Activated naive CD8-positive, alpha-beta T cell treated with anti-CD3 and anti-CD28 coated beads, Interleukin-2, amount 50 U/mL, for 16 hours (primary cell): Measurements from ENCODE around the gene JMJD8.
A peak's percentile ranks its signal among the peaks of the same experiment; 100 is the strongest.

ENCODE experiments used
- DNase-seq: peaks from one replicate; pipeline ENCODE4 v3.0.0-alpha.2; 2020; ENCODE audit warnings: low read depth, low spot score

JMJD8 gene

DNA sequence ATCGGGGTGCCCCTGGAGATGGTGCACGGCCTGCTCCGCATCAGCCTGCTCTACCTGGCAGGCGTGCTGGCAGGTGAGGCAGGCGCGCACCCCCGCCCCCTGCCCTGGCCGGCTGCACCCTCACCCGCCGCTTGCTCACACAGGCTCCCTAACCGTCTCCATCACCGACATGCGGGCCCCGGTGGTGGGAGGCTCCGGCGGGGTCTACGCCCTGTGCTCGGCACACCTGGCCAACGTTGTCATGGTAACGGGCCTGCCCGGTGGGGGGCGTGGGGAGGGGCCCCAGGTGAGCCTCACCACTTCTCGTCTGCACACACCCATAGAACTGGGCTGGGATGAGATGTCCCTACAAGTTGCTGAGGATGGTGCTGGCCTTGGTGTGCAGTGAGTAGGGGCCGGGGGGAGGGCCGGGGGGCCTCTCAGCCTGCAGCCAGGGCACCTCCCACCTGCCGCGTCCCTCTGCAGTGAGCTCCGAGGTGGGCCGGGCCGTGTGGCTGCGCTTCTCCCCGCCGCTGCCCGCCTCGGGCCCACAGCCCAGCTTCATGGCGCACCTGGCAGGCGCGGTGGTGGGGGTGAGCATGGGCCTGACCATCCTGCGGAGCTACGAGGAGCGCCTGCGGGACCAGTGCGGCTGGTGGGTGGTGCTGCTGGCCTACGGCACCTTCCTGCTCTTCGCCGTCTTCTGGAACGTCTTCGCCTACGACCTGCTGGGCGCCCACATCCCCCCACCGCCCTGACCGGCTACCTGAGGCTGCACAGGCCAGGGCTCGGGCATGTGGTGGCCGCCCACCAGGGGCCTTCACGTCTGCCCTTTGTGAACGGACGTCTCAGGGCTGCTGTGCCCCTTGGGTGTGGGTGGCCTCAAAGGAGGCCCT is 6.6 kb downstream of the JMJD8 start:
- DNase-seq, result no peak

GRCh38 chr16:676913-677312 is 7.2 kb downstream of the JMJD8 start:
- no peak for DNase-seq

GRCh38 chr16:676565-676902 is 7.6 kb downstream of the JMJD8 start:
- no peak for DNase-seq

GRCh38 chr16:675884-676564 is 8.1 kb downstream of the JMJD8 start:
- no peak for DNase-seq

- no peak for DNase-seq
These were observed 8.9 kb downstream of the JMJD8 start, which contains the start of gene RHBDL1 for GRCh38 chr16:674968-675883. Gene RHBDL1 (plus strand): TSS chr16:675671. CDS start chr16:675791, 120 bp downstream.

GRCh38 chr16:674214-674881 is 9.8 kb downstream of the JMJD8 start:
- no peak for DNase-seq

- DNase-seq, result no peak
These were observed 10.6 kb downstream of the JMJD8 start for GRCh38 chr16:673399-673991.

GRCh38 chr16:672851-673250 is 11.3 kb downstream of the JMJD8 start:
- no peak for DNase-seq

DNA sequence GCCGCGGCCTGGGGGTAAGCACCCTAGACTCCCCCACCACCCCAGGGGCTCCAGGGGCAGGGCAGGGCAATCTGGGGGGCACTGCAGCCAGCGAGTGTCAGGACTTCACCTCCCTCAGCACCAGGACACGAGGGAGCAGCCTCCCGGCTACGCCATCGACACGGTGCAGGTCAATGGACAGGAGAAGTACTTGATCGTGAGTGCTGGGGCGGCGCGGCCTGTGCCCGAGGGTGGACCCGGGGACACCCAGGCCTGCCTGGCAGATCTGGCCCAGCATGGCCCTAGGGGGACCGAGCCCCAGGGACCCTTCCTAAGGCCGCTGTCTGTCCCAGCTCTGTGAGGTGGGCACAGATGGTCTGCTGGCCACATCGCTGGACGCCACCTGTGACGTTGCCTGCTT is 11.8 kb downstream of the JMJD8 start:
- DNase-seq, result no peak

DNA sequence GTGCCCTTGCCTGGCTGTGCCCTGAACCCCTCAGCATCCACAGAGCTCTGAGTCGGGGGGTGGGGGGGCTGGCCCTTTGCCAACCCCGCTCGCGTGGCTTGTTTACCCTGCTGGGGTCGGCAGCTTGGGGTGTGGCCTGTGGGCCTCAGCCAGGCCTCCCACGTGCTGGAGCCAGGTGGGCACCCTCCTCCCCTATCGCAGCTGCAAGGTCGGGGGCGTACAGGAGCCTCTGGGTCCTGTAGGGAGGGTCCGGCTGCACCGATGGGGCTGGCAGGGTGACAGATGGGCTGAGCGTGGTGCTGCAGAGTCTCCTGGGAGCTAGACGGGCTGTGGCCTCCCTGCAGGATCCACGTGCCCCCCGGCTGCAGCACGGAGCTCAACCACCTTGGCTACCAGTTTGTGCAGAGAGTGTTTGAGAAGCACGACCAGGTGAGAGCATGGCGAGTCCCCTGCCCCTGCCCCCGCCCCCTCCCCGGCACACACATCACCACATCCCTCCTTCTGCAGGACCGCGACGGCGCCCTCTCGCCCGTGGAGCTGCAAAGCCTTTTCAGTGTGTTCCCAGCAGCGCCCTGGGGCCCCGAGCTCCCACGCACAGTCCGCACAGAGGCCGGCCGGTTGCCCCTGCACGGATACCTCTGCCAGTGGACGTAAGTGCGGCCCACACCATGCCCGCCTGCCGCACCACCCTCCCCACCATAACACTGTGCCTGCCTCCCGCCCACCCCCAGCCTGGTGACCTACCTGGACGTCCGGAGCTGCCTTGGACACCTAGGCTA is 12.6 kb downstream of the JMJD8 start:
- DNase-seq, result no peak

GRCh38 chr16:670485-671352 is 13.4 kb downstream of the JMJD8 start:
- DNase-seq, result no peak

GRCh38 chr16:669666-670065 is 14.5 kb downstream of the JMJD8 start:
- DNase-seq, result no peak

- DNase-seq, result no peak
These were observed 15.5 kb downstream of the JMJD8 start for GRCh38 chr16:668519-669171.

DNA sequence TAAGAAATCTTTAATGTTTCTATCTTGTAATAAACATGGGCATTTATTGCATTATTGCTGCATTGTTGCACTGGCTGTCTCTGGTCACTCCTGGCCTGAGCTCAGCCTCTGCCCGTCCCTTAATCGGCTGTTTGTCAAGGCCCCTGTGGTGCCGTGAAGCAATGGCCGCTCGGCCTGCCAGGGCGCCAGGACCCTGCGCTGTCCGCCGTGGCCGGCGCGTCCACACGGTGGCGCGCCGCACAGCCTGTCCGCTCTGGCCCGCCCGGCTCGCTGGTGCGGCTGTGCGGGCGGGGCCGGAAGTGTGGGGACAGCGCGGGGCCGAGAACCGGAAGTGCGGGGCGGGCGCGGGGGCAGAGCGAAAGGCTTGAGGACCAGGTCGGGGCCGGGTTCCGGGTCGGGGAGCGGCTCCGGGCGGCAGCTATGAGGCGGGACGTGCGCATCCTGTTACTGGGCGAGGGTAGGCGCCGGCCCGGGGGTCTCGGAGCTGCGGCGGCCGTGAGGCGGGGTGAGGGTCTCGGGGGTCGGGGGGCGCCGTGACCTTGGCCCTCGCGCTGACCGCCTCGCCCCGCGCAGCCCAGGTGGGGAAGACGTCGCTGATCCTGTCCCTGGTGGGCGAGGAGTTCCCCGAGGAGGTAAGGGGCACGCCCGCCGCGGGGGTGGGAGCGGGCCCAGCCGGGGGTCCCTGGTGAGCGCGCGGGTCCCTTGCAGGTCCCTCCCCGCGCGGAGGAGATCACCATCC is 16.2 kb downstream of the JMJD8 start, which contains the start of gene RHOT2:
TSS of gene RHOT2 (plus strand) at position 353 of the 739 bp plus-strand sequence. CDS start at position 421, 68 bp downstream.
- peak; percentile 84 for DNase-seq

- no peak for DNase-seq
These were observed 16.9 kb downstream of the JMJD8 start for GRCh38 chr16:667113-667779.

GRCh38 chr16:666572-666971 is 17.6 kb downstream of the JMJD8 start:
- no peak for DNase-seq

DNA sequence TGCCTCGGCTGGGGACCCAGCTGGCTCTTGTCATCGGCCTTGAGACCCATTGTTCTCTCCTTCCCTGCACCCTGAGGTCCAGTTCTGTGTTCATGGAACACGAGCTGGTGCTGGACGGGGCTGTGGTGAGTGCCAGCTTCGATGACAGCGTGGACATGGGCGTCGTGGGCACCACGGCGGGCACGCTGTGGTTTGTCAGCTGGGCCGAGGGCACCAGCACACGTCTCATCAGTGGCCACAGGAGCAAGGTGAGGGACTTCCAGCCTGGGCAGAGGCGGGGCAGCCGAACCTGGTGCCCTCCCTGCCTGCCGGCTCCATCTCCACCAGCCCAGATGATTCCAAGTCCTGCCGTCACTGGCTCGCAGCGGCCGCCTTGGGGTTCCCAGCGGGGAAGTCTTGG is 21.5 kb downstream of the JMJD8 start:
- DNase-seq, result no peak
